ENCODE measurements around the gene TAOK2. TPM values are rescaled to one million over a fixed set of nuclear protein-coding genes. Genes with fewer than 3 reads are reported as not detected.
"Not testable (repeated sequence)": the region's sequence is repeated elsewhere in the genome, so short reads cannot be mapped to it uniquely, and the experiment has no call there.

The TAOK2 gene
- total and polyA plus RNA-seq, 2 donors from 2014 or later: 19.6 to 54.3 TPM

DNA sequence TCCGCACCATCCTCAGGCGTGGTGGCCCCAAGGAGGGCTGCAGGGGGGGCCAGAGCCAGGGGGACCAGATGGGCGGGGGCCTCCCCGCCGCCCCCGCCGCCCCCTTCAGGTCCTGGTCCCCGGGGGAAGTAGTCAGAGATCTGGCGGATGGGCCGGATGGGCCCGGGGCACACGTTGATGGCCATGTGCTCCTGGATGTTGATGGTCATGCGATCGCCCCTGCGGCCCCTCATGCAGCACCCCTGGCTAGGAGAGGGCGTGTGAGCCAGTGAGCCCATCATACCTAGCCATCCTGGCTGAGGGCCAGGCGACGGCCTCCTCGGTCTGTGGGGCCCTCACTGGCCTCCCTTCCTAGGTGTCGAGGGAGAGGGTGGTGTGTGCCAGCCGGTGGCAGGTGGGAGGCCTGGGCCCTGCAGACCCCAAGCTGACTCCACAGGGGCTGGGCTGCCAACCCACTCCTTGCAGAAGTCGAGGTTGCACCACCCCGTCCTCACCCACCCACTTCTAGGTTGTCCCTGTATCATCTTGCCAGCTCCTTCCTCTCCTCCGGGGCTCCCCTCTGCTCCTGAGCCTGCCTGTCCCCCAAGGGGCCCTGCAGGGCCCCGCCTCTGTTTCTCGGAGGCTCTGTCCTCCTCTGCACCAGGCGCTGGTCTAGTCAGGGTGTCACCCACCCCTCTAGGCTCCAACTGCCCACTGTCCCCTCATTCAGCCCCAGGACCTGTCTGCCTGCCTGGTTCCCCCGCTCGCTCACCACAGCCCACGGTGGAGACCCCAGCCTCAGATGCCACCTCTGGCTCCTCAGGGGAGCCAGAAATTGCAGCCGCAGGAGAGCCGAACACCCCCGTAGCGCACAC, 36.5 kb downstream of the TAOK2 start:
- DNase-seq (peak in 1 of 5 donors; percentile 66), FAIRE-seq (no peak)
- TF ChIP-seq, protein P1, sequence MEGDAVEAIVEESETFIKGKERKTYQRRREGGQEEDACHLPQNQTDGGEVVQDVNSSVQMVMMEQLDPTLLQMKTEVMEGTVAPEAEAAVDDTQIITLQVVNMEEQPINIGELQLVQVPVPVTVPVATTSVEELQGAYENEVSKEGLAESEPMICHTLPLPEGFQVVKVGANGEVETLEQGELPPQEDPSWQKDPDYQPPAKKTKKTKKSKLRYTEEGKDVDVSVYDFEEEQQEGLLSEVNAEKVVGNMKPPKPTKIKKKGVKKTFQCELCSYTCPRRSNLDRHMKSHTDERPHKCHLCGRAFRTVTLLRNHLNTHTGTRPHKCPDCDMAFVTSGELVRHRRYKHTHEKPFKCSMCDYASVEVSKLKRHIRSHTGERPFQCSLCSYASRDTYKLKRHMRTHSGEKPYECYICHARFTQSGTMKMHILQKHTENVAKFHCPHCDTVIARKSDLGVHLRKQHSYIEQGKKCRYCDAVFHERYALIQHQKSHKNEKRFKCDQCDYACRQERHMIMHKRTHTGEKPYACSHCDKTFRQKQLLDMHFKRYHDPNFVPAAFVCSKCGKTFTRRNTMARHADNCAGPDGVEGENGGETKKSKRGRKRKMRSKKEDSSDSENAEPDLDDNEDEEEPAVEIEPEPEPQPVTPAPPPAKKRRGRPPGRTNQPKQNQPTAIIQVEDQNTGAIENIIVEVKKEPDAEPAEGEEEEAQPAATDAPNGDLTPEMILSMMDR (IDR thresholded peaks at IDR 0.05; ENCODE audit: borderline replicate concordance, extremely low read depth, insufficient read depth): no peak
- Histone ChIP-seq H3K36me3 (ENCODE audit: control insufficient read depth in 2 of 3, insufficient read depth in 3 of 3, low read length in 3 of 3) (no peaks in the 10 kb centered on the region), H3K4me1 (ENCODE audit: control insufficient read depth in 2 of 3, insufficient read depth in 2 of 3, low read depth in 1 of 3, low read length in 3 of 3) (peaks cover 0 to 4% (median 0%) of the 10 kb centered on the region in 3 donors), H3K27me3 (ENCODE audit: control insufficient read depth, insufficient read depth, low read length) (no peaks in the 10 kb centered on the region), H3K9me3 (ENCODE audit: control insufficient read depth in 2 of 3, insufficient read depth in 1 of 3, low read length in 3 of 3) (no peaks in the 10 kb centered on the region), H3K4me3 (ENCODE audit: low read length in 3 of 3) (no peak overlapping the region), H3K27ac (ENCODE audit: low read depth in 2 of 2, low read length in 2 of 2) (no peak overlapping the region), H3K9ac (ENCODE audit: low read length in 3 of 3) (no peak overlapping the region)
- intact Hi-C loops (cut with DNase I): no loop called here

DNA sequence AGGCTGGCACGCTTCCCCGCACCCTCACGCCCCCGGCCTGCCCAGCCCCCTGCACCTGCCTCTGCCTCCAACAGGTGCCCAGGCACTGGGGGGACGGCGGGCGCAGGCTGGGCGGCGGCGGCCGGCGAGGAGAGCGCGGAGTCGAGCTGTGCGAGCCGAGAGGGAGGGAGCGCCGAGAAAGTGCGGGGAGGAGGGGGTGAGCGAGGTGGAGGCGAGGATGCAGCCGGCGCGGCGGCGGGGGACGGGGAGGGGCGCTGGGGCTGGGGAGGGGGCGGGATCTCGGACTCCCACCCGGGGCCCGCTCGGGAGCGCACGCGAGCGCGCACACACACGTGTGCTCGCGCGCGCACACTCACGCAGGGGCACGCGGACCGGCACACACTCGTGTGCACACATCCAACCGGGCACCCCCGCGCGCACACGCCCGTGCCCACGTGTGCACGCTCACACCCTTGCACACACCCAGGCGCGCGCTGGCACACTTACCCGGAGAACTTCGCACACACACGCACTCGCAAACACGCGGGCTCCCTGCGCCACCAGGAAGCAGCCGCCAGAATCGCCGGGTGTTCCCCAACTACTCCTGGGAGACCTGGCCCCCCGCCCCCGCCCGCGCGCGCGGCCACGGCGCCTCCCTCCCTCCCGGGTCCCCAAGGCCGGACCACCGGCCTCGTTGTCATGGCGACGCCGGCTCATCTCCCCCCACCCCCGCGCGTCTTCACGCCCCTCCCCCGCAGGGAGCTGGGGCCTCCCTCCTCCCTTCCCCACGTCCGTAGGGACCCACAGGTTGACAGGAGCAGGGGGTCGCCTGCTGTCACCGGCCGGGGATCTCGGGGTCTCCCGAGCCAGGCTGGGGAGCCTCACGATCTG, 37.4 kb downstream of the TAOK2 start, which contains the start of gene DOC2A:
Gene DOC2A (minus strand): TSS at position 184 of the 870 bp plus-strand sequence. CDS start 805 bp downstream, outside the sequence.
- no peak within 1 kb of the TSS for H3K27ac ChIP-seq (ENCODE audit: low read depth in 2 of 2, low read length in 2 of 2)
- DNase-seq (peak; percentile 53 to 84 (median 61)), FAIRE-seq (no peak)
- no peak within 1 kb of the TSS for H3K9ac ChIP-seq (ENCODE audit: low read length in 3 of 3)
- H3K9me3 ChIP-seq (ENCODE audit: control insufficient read depth in 2 of 3, insufficient read depth in 1 of 3, low read length in 3 of 3): no peaks in the 10 kb centered on the region
- intact Hi-C loops (cut with DNase I): no loop called here
- no peaks in the 10 kb centered on the region for H3K27me3 ChIP-seq (ENCODE audit: control insufficient read depth, insufficient read depth, low read length)
- no peak within 1 kb of the TSS for H3K4me3 ChIP-seq (ENCODE audit: low read length in 3 of 3)
- H3K36me3 ChIP-seq (ENCODE audit: control insufficient read depth in 2 of 3, insufficient read depth in 3 of 3, low read length in 3 of 3): no peaks in the 10 kb centered on the region
- TF ChIP-seq, protein P1 (IDR thresholded peaks at IDR 0.05; ENCODE audit: borderline replicate concordance, extremely low read depth, insufficient read depth): no peak
- H3K4me1 ChIP-seq (ENCODE audit: control insufficient read depth in 2 of 3, insufficient read depth in 2 of 3, low read depth in 1 of 3, low read length in 3 of 3): peaks cover 0 to 4% (median 0%) of the 10 kb centered on the region in 3 donors

GRCh38 chr16:30011714-30012504, 38.2 kb downstream of the TAOK2 start:
- DNase-seq (no peak), FAIRE-seq (no peak)
- no peak overlapping the region for H3K4me3 ChIP-seq (ENCODE audit: low read length in 3 of 3)
- no peaks in the 10 kb centered on the region for H3K9me3 ChIP-seq (ENCODE audit: control insufficient read depth in 2 of 3, insufficient read depth in 1 of 3, low read length in 3 of 3)
- peaks cover 0 to 4% (median 0%) of the 10 kb centered on the region in 3 donors for H3K4me1 ChIP-seq (ENCODE audit: control insufficient read depth in 2 of 3, insufficient read depth in 2 of 3, low read depth in 1 of 3, low read length in 3 of 3)
- TF ChIP-seq, protein P1 (IDR thresholded peaks at IDR 0.05; ENCODE audit: borderline replicate concordance, extremely low read depth, insufficient read depth): no peak
- no peaks in the 10 kb centered on the region for H3K36me3 ChIP-seq (ENCODE audit: control insufficient read depth in 2 of 3, insufficient read depth in 3 of 3, low read length in 3 of 3)
- intact Hi-C loops (cut with DNase I): no loop called here
- no peak overlapping the region for H3K27ac ChIP-seq (ENCODE audit: low read depth in 2 of 2, low read length in 2 of 2)
- H3K27me3 ChIP-seq (ENCODE audit: control insufficient read depth, insufficient read depth, low read length): no peaks in the 10 kb centered on the region
- no peak overlapping the region for H3K9ac ChIP-seq (ENCODE audit: low read length in 3 of 3)

GRCh38 chr16:30012598-30012997, 38.9 kb downstream of the TAOK2 start:
- H3K9me3 ChIP-seq (ENCODE audit: control insufficient read depth in 2 of 3, insufficient read depth in 1 of 3, low read length in 3 of 3); intact Hi-C loops (cut with DNase I); H3K4me3 ChIP-seq (ENCODE audit: low read length in 3 of 3); H3K27me3 ChIP-seq (ENCODE audit: control insufficient read depth, insufficient read depth, low read length); H3K4me1 ChIP-seq (ENCODE audit: control insufficient read depth in 2 of 3, insufficient read depth in 2 of 3, low read depth in 1 of 3, low read length in 3 of 3); H3K27ac ChIP-seq (ENCODE audit: low read depth in 2 of 2, low read length in 2 of 2); H3K9ac ChIP-seq (ENCODE audit: low read length in 3 of 3); DNase-seq; FAIRE-seq; H3K36me3 ChIP-seq (ENCODE audit: control insufficient read depth in 2 of 3, insufficient read depth in 3 of 3, low read length in 3 of 3): not testable (repeated sequence)

GRCh38 chr16:30015450-30015849, 41.8 kb downstream of the TAOK2 start:
- FAIRE-seq; H3K27me3 ChIP-seq (ENCODE audit: control insufficient read depth, insufficient read depth, low read length); H3K9me3 ChIP-seq (ENCODE audit: control insufficient read depth in 2 of 3, insufficient read depth in 1 of 3, low read length in 3 of 3); H3K9ac ChIP-seq (ENCODE audit: low read length in 3 of 3); H3K27ac ChIP-seq (ENCODE audit: low read depth in 2 of 2, low read length in 2 of 2); H3K4me3 ChIP-seq (ENCODE audit: low read length in 3 of 3); DNase-seq; intact Hi-C loops (cut with DNase I); H3K36me3 ChIP-seq (ENCODE audit: control insufficient read depth in 2 of 3, insufficient read depth in 3 of 3, low read length in 3 of 3); H3K4me1 ChIP-seq (ENCODE audit: control insufficient read depth in 2 of 3, insufficient read depth in 2 of 3, low read depth in 1 of 3, low read length in 3 of 3): not testable (repeated sequence)
